Measurements from ENCODE around the gene CHCHD3. TPM values are rescaled to one million over a fixed set of nuclear protein-coding genes. Genes with fewer than 3 reads are reported as not detected.
A peak's percentile ranks its signal among the peaks of the same experiment; 100 is the strongest.

Gene CHCHD3
- total and polyA plus RNA-seq, 9 of the 15 experiments (the other 6 are each of a cell fraction or from before 2014, with no cell fraction given), result 66.2 to 279 (median 204) TPM

DNA sequence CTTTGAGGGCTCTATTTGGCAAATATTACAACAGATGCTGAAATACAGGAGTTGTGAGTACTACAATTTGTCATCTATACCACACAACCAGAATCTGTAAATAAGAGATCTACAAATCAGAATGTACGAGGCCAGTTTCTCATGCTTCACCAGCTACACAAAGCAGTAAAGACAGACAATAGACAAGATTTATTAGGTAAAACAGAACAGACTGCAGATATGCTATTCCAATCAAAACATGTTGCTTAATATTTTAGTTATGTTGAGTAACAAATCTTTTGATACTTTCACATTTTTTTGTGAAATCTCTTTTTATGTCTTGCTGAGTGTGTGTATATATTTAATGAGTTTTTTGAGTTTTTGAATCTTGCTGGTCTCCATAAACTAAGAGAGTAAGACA lies 109.1 kb downstream of the CHCHD3 start:
- peaks cover 29% of the 10 kb centered on the region for H3K36me3 ChIP-seq (ENCODE audit: control insufficient read depth, insufficient read depth, low read length)
- ATAC-seq (no peak), DNase-seq (ENCODE audit: extremely low read depth in 1 of 4, low spot score in 3 of 4) (no peak), FAIRE-seq (no peak)
- peaks cover 0 to 6% of the 10 kb centered on the region in 2 experiments; a peak in 3 of 5 replicates for H3K4me1 ChIP-seq (replicated peaks in 1 of 2; ENCODE audit: control insufficient read depth in 2 of 2, insufficient read depth in 2 of 2, low read length in 2 of 2)
- intact Hi-C loops (cut with micrococcal nuclease) (no loop called here), in situ Hi-C loops (cut with MboI) (no loop called here)
- POLR2A ChIA-PET, result interaction anchor here (1.2 kb wide), 1 partner anchor 9 kb away, joined by 3 read pairs; no protein-coding TSS in a partner anchor
- 92% methylated on average over 1 of the region's 1 CpG for WGBS (ENCODE audit: insufficient coverage, low coverage, missing lambda C conversion rate)
- peaks cover 36% of the 10 kb centered on the region for H3K79me2 ChIP-seq (ENCODE audit: control insufficient read depth, insufficient read depth, low read length)
- CTCF ChIA-PET (ENCODE audit: low intra/inter-chr PET ratio), result no interaction called here
- H3K4me2 ChIP-seq (ENCODE audit: insufficient read depth, low read length), result no peak overlapping the region
- H3K4me3 ChIP-seq, result no peak overlapping the region
- no peak overlapping the region for H3K27ac ChIP-seq (ENCODE audit: extremely low read depth, low read depth, low read length)
- TF ChIP-seq CEBPG (CRISPR knock-in tag; IDR thresholded peaks at IDR 0.05) (no peak), CEBPG (tag; conservative IDR thresholded peaks at IDR 0.05 in 1 of 2, IDR thresholded peaks at IDR 0.05 in 1 of 2) (peak; percentile 47 to 70; a peak in 3 of 4 replicates), CEBPB (tag; IDR thresholded peaks at IDR 0.05) (peak; percentile 22; the same call in 1 of the 2 replicates)
- TF ChIP-seq, protein P1, sequence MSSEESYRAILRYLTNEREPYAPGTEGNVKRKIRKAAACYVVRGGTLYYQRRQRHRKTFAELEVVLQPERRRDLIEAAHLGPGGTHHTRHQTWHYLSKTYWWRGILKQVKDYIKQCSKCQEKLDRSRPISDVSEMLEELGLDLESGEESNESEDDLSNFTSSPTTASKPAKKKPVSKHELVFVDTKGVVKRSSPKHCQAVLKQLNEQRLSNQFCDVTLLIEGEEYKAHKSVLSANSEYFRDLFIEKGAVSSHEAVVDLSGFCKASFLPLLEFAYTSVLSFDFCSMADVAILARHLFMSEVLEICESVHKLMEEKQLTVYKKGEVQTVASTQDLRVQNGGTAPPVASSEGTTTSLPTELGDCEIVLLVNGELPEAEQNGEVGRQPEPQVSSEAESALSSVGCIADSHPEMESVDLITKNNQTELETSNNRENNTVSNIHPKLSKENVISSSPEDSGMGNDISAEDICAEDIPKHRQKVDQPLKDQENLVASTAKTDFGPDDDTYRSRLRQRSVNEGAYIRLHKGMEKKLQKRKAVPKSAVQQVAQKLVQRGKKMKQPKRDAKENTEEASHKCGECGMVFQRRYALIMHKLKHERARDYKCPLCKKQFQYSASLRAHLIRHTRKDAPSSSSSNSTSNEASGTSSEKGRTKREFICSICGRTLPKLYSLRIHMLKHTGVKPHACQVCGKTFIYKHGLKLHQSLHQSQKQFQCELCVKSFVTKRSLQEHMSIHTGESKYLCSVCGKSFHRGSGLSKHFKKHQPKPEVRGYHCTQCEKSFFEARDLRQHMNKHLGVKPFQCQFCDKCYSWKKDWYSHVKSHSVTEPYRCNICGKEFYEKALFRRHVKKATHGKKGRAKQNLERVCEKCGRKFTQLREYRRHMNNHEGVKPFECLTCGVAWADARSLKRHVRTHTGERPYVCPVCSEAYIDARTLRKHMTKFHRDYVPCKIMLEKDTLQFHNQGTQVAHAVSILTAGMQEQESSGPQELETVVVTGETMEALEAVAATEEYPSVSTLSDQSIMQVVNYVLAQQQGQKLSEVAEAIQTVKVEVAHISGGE (CRISPR knock-in tag; IDR thresholded peaks at IDR 0.05), result no peak
- no peaks in the 10 kb centered on the region for H3K9me3 ChIP-seq (replicated peaks; ENCODE audit: control insufficient read depth, insufficient read depth, low read depth, low read length)
- no peak overlapping the region for H3K9ac ChIP-seq (ENCODE audit: insufficient read depth in 1 of 2, low read depth in 2 of 2, low read length in 2 of 2)
- no TSS peak for BruUV-seq (replicated peaks)
- peaks cover 5% of the 10 kb centered on the region for H3K9me1 ChIP-seq (ENCODE audit: control insufficient read depth, insufficient read depth, low read length)
- H4K20me1 ChIP-seq (replicated peaks; ENCODE audit: control insufficient read depth, insufficient read depth, low read length), result no peaks in the 10 kb centered on the region; the same call in 1 of the 2 replicates
- H2AFZ ChIP-seq (ENCODE audit: low read depth, low read length), result no peak overlapping the region
- H3K27me3 ChIP-seq (ENCODE audit: control insufficient read depth in 2 of 2, insufficient read depth in 2 of 2, low read length in 2 of 2), result no peaks in the 10 kb centered on the region

All from K562 (cell line).